HG02763 (cell line): ENCODE results near the gene LTBP1.

Experiments
- ATAC-seq: cut with Tn5 transposase; IDR thresholded peaks from one replicate; pipeline ENCODE4 v1.9.1; 2021; ENCODE audit warnings: mild to moderate bottlenecking, moderate library complexity; ENCODE audit not compliant: unreplicated experiment

The LTBP1 gene

DNA sequence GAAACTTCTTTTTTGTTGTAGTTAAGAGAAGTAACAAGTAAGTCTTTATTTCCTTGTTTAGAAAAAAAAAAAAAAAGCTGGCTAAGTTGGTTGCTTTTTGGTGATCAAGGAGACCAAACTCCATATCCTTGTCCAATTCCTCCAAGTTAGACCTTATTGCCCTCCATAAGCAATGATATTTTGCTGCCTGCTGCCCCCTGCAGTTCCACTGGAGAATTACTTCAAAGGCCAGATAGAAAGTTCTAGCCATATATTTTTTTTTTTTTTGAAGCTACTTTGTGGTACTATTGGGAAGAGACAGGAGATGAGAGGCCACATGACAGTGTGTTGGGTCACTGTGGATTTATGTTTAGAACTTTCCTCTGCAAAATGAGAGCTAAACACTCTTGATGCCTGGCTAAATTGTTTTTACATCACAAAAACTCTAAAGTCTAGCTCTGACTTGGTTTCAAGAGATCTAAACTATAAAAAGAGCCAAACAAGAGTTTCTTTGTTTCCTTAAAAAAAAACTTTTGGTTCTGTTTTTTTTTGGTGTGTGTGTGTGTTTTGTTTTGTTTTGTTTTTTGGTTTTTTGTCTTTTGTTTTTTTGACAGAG lies 449.0 kb downstream of the LTBP1 start:
- no peak for ATAC-seq

DNA sequence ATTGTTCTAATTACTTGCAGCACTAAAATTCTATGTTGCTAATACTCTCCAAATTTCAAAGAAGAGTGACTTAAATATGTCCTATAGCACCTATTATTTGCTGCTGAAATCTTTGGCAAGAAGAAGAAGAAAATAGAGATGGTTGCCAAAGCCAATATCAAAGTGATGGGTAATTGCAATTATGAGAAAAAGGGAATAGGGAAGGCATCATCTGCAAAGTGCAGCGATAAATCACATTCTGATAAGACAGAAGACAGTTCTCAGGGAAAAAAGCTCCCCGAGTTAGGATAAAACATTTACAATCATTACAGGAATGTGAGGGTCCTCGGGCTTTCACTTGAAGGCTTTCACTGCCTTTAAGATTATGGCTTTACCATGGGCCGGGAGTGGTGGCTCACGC lies 457.6 kb downstream of the LTBP1 start:
- ATAC-seq: no peak

DNA sequence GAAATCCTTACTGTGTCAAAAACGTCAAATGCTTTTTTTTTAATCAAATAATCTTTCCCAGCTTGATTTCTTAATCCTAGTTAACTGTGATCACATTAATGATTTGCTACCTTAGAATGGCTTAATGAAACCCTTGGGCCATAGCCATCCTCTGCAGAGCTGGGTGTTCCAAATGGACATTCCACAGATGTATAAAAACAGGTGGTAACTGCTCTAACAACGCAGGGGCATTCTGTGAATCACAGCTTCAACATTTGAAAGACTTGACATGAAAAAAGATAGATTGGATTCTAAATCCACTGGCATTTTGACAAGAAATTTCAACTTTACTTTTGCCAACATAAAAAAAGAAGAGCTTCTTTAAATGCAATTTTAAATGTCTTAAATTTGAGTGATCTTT lies 459.9 kb downstream of the LTBP1 start:
- ATAC-seq: no peak

DNA sequence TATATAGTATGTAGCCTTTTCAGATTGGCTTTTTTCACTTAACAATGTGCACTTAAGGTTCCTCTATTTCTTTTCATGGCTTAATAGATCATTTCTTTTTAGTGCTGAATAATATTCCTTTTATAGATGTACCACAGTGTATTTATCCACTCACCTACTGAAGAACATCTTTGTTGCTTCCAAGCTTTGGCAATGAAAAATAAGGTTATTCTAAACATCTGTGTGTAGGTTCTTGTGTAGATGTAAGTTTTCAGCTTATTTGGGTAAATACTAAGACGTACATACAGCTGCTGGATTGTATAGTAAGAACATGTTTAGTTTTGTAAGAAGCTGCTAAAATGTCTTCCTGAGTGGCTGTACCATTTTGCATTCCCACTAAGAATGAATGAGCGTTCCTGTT lies 461.4 kb downstream of the LTBP1 start:
- no peak for ATAC-seq

DNA sequence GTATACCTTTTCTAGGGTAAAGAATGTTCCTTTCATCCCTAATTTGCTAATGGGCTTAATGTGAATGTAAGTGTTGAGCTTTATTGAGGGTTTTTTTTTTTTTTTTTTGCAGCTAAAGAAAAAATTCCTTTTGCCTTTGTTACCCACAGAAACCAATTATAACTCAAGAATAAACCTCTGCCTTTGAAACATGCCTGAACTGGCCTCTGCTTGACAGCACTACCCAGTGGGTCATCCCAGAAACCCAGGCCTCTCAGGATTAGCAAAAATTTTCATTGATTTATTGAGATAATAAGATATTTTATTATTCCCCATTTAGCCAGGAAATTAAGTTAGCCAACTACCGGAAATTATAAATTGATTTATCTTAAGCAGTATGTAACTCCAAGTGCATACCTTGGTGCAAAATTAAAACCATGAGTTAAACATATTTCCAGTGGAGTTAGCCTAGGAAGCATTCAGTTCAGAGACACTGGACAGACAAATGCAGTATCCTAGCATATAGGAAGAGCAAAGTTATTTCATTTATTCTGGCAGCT lies 462.7 kb downstream of the LTBP1 start:
- no peak for ATAC-seq

DNA sequence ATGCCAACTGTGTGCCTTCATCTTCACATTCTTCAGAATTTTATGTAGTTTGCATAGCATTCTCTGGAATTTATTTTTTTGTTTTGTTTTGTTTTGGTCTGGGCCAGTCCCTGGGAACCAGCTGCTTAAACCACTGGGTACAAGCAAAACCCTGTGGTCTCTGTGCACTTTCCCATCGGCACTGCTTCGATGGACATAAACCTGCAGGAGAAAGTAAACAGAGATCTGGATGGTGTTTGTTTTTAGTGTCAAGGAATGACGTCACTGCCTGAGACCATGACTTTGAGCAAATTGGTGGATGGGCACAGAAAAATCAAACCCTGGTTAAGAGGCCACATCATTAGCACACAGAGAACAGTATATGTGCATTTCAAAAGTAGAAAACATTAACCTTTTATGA lies 465.0 kb downstream of the LTBP1 start:
- ATAC-seq: no peak

DNA sequence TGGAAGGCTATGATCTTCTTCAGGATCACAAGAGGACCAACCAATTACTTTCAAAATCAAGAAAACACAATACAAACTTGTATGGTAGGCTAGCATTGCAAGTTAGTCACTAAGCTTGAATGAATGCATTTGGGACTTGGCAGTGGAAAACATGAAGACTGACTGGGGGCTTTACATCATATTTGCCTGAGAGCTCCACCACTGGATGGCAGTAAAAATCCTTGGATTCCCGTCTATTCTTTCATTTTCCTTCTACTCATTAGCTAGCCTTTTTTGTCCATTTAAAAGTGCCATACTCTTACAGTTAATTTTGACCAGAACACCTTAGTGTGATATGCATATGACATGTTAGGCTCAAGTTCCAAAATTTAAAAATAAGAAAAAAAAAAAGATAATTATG lies 466.2 kb downstream of the LTBP1 start:
- ATAC-seq: no peak

DNA sequence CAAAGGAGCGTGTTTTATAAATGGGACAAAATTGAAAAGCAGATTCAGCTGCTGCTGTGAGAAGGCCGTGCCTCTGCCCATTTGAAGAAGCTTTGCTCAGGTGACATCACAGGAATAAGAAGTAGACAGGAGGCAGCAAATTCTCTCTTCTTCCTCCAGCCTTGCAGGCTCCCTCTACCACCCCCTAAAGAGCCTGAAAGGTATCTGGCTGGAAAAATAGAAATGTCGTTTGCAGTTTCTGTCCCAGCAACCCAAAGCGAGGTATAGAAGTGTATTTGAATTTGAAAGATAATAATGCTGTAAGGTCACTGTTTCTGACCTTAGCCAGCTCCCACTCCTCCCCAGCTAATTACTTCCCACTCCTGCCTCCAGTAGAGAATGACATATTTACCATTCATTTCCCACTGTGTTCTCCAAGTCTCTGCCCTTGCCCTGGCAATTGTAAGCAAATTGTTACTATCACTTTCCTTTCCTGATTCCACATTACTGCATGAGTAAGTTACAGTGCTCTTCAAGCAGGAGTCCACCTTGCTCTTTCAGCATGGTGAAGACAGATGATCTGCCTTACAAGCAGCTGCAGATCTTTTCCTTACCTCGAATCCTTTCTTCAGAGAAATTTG lies 472.9 kb downstream of the LTBP1 start:
- ATAC-seq: no peak

DNA sequence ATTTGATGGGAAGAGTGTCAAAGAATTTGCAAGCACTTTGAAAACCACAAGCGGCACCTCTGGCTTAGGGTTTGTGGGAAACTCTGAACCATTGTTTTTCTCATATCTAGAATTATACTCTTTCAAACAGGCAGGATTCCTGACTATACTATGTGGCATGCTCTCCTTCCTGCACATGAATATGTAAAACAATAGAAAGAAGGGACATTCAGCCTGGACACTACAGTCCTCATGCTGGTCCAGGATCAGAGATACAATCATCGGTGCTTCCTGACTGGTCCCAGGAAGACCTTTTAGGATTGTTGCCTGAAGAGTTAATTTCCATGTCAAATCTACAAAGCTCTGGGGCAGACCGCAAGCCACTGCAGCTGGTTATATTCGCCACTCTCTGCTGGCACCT lies 474.0 kb downstream of the LTBP1 start:
- no peak for ATAC-seq

DNA sequence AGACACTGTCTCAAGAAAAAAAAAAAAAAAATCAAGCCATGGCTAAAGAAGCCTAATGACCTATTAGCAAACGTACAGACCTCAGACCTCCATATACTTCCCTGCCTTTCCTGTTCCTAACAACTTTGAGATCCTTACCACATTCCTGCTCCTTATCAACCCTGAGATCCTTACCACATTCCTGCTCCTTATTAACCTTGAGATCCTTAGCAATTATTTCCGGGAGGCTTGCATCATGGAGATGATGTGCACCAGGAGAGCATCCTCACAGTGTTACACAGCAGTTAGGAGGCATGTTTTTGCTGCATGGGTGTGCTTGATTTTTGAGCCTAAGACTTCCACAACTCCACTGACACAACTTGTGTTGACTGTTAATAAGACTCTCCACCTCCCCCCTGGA lies 475.1 kb downstream of the LTBP1 start:
- no peak for ATAC-seq

DNA sequence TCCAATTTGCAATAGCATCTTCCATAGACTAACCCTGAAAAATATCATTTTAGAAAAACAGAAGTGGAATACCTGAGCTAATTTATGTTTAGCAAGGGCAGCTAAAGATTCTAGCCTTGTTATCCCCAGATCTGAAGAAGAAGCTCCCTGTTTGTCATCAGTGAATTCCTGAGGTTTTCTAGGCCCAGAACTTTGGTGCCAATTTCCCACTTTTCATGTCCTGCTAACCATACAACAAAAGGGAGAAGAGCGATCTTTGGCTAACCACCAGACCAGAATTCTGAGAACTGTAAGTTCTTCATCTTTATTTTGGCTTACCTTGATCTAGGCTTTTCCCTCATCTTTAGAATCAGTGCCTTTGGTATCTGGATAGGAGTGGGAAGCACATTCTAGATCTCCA lies 478.4 kb downstream of the LTBP1 start:
- ATAC-seq: no peak

DNA sequence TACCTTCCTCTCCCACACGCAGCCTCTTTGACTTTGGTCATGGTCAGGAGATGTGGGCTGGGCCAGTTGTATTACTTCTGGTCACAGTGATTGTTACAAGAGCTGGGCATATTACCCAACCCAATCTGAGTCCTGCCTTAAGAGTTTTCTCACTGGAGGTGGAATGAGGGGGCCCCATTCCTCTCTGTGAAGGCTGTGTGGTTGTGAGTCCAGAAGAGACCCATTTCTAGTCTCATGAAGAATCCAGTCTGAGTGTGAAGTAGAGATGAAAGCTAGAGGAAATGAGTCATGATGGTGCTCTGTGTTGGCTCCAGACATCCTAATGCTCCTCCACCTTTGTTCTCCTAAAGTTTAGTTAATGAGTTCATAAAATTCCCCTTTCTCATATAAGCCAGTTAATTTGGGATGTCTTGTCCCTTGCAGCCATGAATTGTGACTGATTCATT lies 478.9 kb downstream of the LTBP1 start:
- ATAC-seq: no peak

DNA sequence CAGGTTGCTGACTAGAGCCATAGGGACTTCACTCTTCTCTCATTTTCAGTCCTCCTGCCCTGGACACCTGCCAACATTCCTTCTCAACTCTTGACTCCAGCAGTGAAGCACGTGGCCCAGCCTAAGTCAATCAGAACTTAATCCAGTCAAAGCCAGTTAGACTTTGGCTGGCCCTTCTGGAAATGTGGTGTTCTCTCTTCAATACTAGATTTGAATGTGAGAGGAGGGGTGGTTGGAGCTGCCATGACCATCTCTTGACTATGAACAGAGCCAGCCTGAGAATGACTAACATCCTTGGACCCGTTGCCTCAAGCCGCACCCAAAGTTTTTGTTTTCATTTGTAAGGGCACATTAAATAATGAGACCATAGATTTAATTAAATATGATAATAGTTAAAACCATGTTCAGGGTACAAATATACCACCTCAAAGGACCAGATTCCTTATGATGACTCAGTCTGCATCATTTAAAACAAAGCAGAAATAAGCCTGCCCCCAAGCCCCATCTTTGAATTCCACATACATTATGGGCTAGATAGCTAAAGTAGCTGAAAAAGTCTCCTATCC lies 480.0 kb downstream of the LTBP1 start:
- no peak for ATAC-seq

DNA sequence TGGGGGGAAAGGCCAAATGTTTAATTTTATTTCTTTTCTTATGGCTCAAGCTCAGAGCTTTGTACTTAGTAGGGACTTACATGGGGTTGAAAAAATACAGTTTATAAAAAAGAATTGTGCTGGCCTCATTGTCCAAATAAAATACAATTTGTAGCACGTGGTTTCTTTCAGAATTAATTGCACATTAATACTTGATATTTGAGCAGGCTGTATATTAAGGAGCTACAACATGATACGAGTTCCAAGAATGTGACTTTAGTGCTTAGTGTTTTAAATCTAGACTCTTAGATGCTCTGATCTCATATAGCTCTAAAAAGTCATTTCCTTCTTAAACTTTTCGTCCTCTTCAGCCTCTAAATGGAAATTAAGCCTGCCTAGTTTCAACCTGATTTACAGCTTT lies 483.3 kb downstream of the LTBP1 start:
- ATAC-seq: no peak

DNA sequence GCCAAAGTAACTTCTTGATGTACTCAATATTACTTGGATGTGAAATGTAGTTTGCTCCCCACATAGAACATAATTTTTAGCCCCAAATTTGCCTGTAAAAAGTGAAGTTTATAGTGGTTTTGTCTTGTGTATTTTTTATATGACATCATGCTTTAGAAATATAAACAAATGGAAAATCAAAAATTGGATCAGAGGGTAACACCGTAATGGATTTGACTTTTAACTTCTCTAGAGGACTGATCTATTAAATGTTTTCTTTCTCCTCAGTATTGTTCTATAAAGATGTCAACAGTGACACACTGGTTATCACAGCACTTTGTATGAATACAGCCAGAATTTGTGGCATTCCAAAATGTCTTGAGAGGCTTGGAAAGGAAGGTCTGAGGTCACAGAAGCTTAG lies 484.1 kb downstream of the LTBP1 start:
- no peak for ATAC-seq

DNA sequence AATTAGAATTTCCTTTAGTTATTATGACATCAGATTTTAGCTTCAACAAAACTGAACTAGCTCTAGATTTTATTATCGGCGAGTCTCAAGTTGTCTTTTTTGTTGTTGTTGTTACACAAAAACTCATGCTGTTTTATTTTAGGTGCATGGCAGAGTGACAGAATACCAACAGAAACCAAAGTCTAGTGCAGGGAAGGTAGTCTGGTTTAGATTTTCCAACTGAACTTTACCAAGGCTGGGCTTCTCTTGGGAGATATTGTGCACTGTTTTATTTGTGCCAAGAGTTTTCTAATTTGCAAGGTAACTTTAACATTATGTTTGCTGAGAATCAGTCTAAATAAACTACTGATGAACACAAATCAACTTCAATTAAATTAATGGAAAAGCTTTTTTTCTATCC lies 486.1 kb downstream of the LTBP1 start:
- no peak for ATAC-seq

DNA sequence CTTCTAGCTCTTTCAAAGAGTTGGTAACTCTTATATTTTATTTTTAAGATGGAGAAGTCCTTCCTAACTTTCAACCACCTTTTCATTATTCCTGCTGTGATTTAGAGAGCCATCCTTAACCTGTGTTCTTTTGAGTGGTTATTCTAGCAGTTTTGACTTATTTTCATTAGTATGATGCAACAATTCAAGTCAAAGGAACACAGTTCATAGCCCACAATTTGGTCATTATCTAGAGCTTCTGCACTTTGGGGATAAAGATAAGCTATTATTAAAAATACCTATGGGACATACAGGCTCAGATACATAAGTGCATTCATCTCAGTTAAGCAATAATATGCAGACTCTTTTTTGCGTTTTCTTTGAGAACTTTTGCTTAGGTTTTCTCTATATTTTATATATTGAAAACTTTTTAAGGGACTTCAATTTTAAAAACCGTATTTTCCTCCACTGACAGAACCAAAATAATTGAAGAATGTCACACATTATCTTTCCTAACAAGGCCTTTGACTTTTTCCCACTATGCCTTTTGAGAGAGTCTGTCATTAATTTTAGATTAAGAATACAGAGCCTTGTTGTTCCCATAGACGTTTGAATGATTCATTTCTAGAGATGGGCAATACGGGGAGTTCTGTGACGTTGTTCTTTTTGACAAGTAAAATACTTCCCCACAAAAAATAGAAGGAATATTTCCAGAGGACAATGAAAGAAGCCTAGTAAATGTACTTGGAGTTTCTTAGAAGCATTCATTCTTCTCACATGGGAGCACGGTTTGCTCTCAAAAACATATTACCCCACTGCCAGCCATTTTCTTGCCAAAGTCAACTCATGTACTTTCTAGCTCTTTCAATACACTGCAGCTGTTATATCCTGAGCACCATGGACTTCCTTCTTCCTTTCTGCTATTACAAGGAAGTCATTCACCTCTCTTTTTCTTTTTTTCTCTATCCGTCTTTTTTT lies 486.8 kb downstream of the LTBP1 start:
- no peak for ATAC-seq

DNA sequence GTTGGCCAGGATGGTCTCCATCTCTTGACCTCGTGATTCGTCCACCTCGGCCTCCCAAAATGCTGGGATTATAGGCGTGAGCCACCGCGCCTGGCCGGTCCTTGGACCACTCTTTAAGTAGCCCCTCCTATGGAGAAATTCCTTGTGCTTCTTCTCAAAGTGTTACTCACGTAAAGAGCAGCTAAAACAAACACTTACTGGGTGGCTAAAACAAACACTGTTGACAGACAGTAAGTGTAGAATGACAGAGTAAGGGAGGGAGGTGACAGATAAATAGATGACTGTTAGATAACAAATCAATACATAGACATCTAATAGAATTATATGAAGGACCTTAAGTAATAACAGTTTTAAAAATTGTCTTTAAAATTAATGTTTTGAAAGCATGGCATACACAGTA lies 488.8 kb downstream of the LTBP1 start:
- no peak for ATAC-seq

DNA sequence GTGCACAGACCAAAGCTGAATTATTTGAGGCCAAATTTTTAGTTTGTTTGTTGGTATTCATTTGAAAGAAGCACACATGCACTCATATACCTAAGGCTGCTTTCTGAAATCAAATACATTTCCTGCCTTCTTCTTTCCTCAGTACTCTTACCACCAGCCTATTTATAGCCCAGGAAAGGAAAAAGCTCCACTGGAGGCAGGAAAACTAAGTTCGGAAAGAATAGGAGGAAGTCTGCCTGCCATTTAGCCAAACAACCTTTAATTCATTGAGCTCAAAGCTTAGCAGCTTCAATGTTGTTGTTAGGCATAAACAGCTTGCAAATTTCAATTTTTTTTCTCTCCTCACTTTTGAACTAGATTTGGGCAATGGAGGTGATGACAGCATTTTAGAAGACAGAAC lies 489.3 kb downstream of the LTBP1 start:
- no peak for ATAC-seq

DNA sequence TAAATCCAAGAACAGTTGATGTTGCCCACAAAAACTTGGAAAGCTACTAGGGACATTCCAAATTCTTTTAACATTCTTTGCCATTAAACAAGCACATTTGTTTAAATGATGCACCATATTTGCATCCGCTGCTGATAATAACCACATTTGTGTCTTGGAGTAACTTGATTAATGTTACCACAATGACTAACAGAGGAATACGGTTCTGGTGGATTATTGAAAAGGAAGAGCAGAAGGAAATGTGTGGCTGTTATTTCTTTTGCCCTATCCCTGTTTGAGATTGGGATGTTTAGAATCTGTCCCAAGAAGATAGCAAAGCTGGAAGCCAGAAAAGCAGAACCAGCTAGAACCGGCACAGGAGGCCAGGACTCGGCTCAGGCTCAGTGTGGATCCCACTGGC lies 490.5 kb downstream of the LTBP1 start:
- ATAC-seq: no peak

DNA sequence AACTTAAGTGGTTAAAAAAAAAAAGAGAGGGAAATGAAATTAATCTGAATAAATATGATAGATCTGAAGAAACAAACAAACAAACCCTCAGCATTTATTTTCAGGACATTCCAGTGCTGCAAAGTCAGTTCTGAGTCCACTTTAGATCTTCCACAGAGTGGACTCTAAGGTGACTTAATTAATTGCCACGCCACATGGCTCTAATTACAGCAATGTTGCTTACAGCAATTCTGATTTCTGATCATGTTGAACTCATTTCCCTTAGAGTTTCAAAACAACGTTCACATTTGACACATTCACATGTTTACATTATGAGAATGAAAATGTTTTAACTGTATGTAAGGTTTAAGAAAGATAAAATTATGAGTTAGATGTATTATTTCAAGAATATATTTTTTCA lies 491.1 kb downstream of the LTBP1 start:
- ATAC-seq: no peak
